ENCODE results near the gene UQCRHL. TPM values are rescaled to one million over a fixed set of nuclear protein-coding genes. Genes with fewer than 3 reads are reported as not detected.
A peak's percentile ranks its signal among the peaks of the same experiment; 100 is the strongest.
"Not testable (repeated sequence)": the region's sequence is repeated elsewhere in the genome, so short reads cannot be mapped to it uniquely, and the experiment has no call there.

UQCRHL gene
- total and polyA plus RNA-seq, 3 experiments from 2014 or later: 0.95 to 2.0 (median 1.7) TPM

- Histone ChIP-seq H3K9me3 (ENCODE audit: low read length) (no peaks in the 10 kb centered on the region), H3K36me3 (ENCODE audit: insufficient read depth, low read length) (no peaks in the 10 kb centered on the region), H3K27ac (ENCODE audit: low read depth, low read length) (no peak overlapping the region), H3K4me3 (ENCODE audit: low read length) (no peak overlapping the region), H3K4me1 (ENCODE audit: insufficient read depth, low read length) (peaks cover 6% of the 10 kb centered on the region), H3K27me3 (ENCODE audit: insufficient read depth, low read length, poor library complexity, severe bottlenecking) (no peaks in the 10 kb centered on the region)
- CTCF ChIA-PET: interaction anchor here (1.0 to 3.8 kb wide), 2 partner anchors 9 to 24 kb away, joined by 3 to 27 read pairs; partner anchors contain the start of gene SPEN
- Mint-ChIP-seq H3K27me3 (peaks cover 0 to 2% of the 10 kb centered on the region in 2 donors), H3K9me3 (no peaks in the 10 kb centered on the region), H3K27ac (peak overlapping the region in 3 of 8 donors; percentile 58 to 84 (median 63)), H3K4me1 (peaks cover 7 to 21% (median 19%) of the 10 kb centered on the region in 3 donors), H3K36me3 (peaks cover 0 to 19% (median 0%) of the 10 kb centered on the region in 3 donors), H3K4me3 (peak overlapping the region in 2 of 7 donors; percentile 32 to 50)
- DNase-seq: no peak
- POLR2A ChIA-PET: interaction anchor here (0.5 to 8.5 kb wide), 3 partner anchors 10 to 126 kb away, joined by 3 to 319 read pairs (median 3); partner anchors contain the start of gene SPEN
These were observed 31.3 kb upstream of the UQCRHL start for GRCh38 chr1:15838721-15839120.

GRCh38 chr1:15837931-15838330, 30.5 kb upstream of the UQCRHL start:
- Mint-ChIP-seq H3K4me3 (peak overlapping the region in 2 of 7 donors; percentile 22 to 95), H3K27me3 (peaks cover 0 to 2% of the 10 kb centered on the region in 2 donors), H3K4me1 (peaks cover 11 to 28% (median 22%) of the 10 kb centered on the region in 3 donors), H3K36me3 (peaks cover 0 to 19% (median 0%) of the 10 kb centered on the region in 3 donors), H3K9me3 (no peaks in the 10 kb centered on the region), H3K27ac (peak overlapping the region in 6 of 8 donors; percentile 6 to 98 (median 62))
- H3K36me3 ChIP-seq (ENCODE audit: insufficient read depth, low read length): no peaks in the 10 kb centered on the region
- H3K4me3 ChIP-seq (ENCODE audit: low read length): no peak overlapping the region
- no peaks in the 10 kb centered on the region for H3K9me3 ChIP-seq (ENCODE audit: low read length)
- CTCF ChIA-PET: interaction anchor here (3.8 kb wide), 1 partner anchor 10 kb away, joined by 27 read pairs; the partner anchor contains the start of gene SPEN
- DNase-seq: no peak
- no peaks in the 10 kb centered on the region for H3K27me3 ChIP-seq (ENCODE audit: insufficient read depth, low read length, poor library complexity, severe bottlenecking)
- H3K27ac ChIP-seq (ENCODE audit: low read depth, low read length): no peak overlapping the region
- POLR2A ChIA-PET: interaction anchor here (0.5 to 8.5 kb wide), 3 partner anchors 11 to 127 kb away, joined by 3 to 319 read pairs (median 3); partner anchors contain the start of gene SPEN
- H3K4me1 ChIP-seq (ENCODE audit: insufficient read depth, low read length): peaks cover 10% of the 10 kb centered on the region

- peak; percentile 11 to 78 (median 62) for DNase-seq
These were observed 29.6 kb upstream of the UQCRHL start for GRCh38 chr1:15836772-15837669.

DNA sequence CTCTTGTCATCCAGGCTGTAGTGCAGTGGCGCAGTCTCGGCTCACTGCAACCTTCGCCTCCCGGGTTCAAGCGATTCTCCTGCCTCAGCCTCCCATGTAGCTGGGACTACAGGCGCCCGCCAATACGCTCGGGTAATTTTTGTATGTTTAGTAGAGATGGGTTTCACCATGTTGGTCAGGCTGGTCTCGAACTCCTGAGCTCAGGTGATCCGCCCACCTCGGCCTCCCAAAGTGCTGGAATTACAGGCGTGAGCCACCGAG, 29.0 kb upstream of the UQCRHL start:
- Histone ChIP-seq H3K4me1 (ENCODE audit: insufficient read depth, low read length) (peaks cover 13% of the 10 kb centered on the region), H3K27ac (ENCODE audit: low read depth, low read length) (peak overlapping the region; percentile 97), H3K4me3 (ENCODE audit: low read length) (peak overlapping the region; percentile 82)
- CTCF ChIA-PET: interaction anchor here (1.3 to 3.8 kb wide), 2 partner anchors 11 to 21 kb away, joined by 3 to 27 read pairs; partner anchors contain the start of gene SPEN
- POLR2A ChIA-PET: interaction anchor here (0.7 to 8.5 kb wide), 3 partner anchors 12 to 369 kb away, joined by 3 to 319 read pairs (median 5); partner anchors contain the start of gene SPEN
- H3K9me3 ChIP-seq (ENCODE audit: low read length); H3K27me3 ChIP-seq (ENCODE audit: insufficient read depth, low read length, poor library complexity, severe bottlenecking); H3K27me3 Mint-ChIP-seq; H3K36me3 ChIP-seq (ENCODE audit: insufficient read depth, low read length); H3K9me3 Mint-ChIP-seq; DNase-seq: not testable (repeated sequence)
- Mint-ChIP-seq H3K27ac (peak overlapping the region; percentile 97 to 99 (median 99)), H3K36me3 (peaks cover 0 to 23% (median 0%) of the 10 kb centered on the region in 3 donors), H3K4me1 (peaks cover 18 to 37% (median 28%) of the 10 kb centered on the region in 3 donors), H3K4me3 (peak overlapping the region; percentile 90 to 98 (median 96))

More at GRCh38 chr1:15836772-15837669, 29.6 kb upstream of the UQCRHL start:
- peaks cover 0 to 19% (median 0%) of the 10 kb centered on the region in 3 donors for H3K36me3 Mint-ChIP-seq
- H3K4me1 Mint-ChIP-seq: peaks cover 13 to 31% (median 24%) of the 10 kb centered on the region in 3 donors
- no peaks in the 10 kb centered on the region for H3K9me3 Mint-ChIP-seq
- H3K9me3 ChIP-seq (ENCODE audit: low read length): no peaks in the 10 kb centered on the region
- H3K4me3 ChIP-seq (ENCODE audit: low read length): peak overlapping the region; percentile 82
- peak overlapping the region; percentile 68 to 99 (median 98) for H3K27ac Mint-ChIP-seq
- POLR2A ChIA-PET: interaction anchor here (0.7 to 8.5 kb wide), 4 partner anchors 11 to 515 kb away, joined by 3 to 319 read pairs (median 4); partner anchors contain the start of genes FBXO42 and SPEN
- H3K36me3 ChIP-seq (ENCODE audit: insufficient read depth, low read length): no peaks in the 10 kb centered on the region
- peak overlapping the region; percentile 90 to 98 (median 96) for H3K4me3 Mint-ChIP-seq
- peaks cover 13% of the 10 kb centered on the region for H3K4me1 ChIP-seq (ENCODE audit: insufficient read depth, low read length)
- H3K27ac ChIP-seq (ENCODE audit: low read depth, low read length): peak overlapping the region; percentile 97
- CTCF ChIA-PET: interaction anchor here (1.3 to 3.8 kb wide), 2 partner anchors 11 to 22 kb away, joined by 3 to 27 read pairs; partner anchors contain the start of gene SPEN
- no peaks in the 10 kb centered on the region for H3K27me3 ChIP-seq (ENCODE audit: insufficient read depth, low read length, poor library complexity, severe bottlenecking)
- peaks cover 0 to 2% of the 10 kb centered on the region in 2 donors for H3K27me3 Mint-ChIP-seq

GRCh38 chr1:15835741-15836510, 28.5 kb upstream of the UQCRHL start:
- H3K4me1 Mint-ChIP-seq: peaks cover 19 to 37% (median 28%) of the 10 kb centered on the region in 3 donors
- peak overlapping the region; percentile 90 to 98 (median 96) for H3K4me3 Mint-ChIP-seq
- H3K36me3 Mint-ChIP-seq: peaks cover 0 to 23% (median 0%) of the 10 kb centered on the region in 3 donors
- H3K36me3 ChIP-seq (ENCODE audit: insufficient read depth, low read length): no peaks in the 10 kb centered on the region
- no peaks in the 10 kb centered on the region for H3K9me3 Mint-ChIP-seq
- ChIA-PET POLR2A (interaction anchor here (0.7 to 8.5 kb wide), 3 partner anchors 13 to 370 kb away, joined by 3 to 319 read pairs (median 5); partner anchors contain the start of gene SPEN), CTCF (interaction anchor here (3.8 kb wide), 1 partner anchor 12 kb away, joined by 27 read pairs; the partner anchor contains the start of gene SPEN)
- peak overlapping the region; percentile 82 for H3K4me3 ChIP-seq (ENCODE audit: low read length)
- H3K27me3 Mint-ChIP-seq: peaks cover 0 to 2% of the 10 kb centered on the region in 2 donors
- no peaks in the 10 kb centered on the region for H3K9me3 ChIP-seq (ENCODE audit: low read length)
- H3K27me3 ChIP-seq (ENCODE audit: insufficient read depth, low read length, poor library complexity, severe bottlenecking): no peaks in the 10 kb centered on the region
- DNase-seq: peak; percentile 98 to 100 (median 98)
- H3K4me1 ChIP-seq (ENCODE audit: insufficient read depth, low read length): peaks cover 13% of the 10 kb centered on the region
- H3K27ac ChIP-seq (ENCODE audit: low read depth, low read length): peak overlapping the region; percentile 97
- peak overlapping the region; percentile 97 to 99 (median 99) for H3K27ac Mint-ChIP-seq

- H3K4me3 Mint-ChIP-seq: peak overlapping the region; percentile 90 to 98 (median 96)
These were observed 27.8 kb upstream of the UQCRHL start for GRCh38 chr1:15835205-15835740.

More at GRCh38 chr1:15835205-15835740, 27.8 kb upstream of the UQCRHL start:
- Histone ChIP-seq H3K9me3 (ENCODE audit: low read length) (no peaks in the 10 kb centered on the region), H3K36me3 (ENCODE audit: insufficient read depth, low read length) (no peaks in the 10 kb centered on the region), H3K4me1 (ENCODE audit: insufficient read depth, low read length) (peaks cover 13% of the 10 kb centered on the region), H3K27ac (ENCODE audit: low read depth, low read length) (peak overlapping the region; percentile 97), H3K4me3 (ENCODE audit: low read length) (peak overlapping the region; percentile 82), H3K27me3 (ENCODE audit: insufficient read depth, low read length, poor library complexity, severe bottlenecking) (no peaks in the 10 kb centered on the region)
- peak overlapping the region; percentile 97 to 99 (median 99) for H3K27ac Mint-ChIP-seq
- CTCF ChIA-PET: interaction anchor here (3.1 to 6.1 kb wide), 3 partner anchors 12 to 18 kb away, joined by 27 to 49 read pairs (median 38); partner anchors contain the start of gene SPEN
- no peak for DNase-seq
- POLR2A ChIA-PET: interaction anchor here (1.6 to 8.5 kb wide), 3 partner anchors 8 to 141 kb away, joined by 5 to 319 read pairs (median 8); partner anchors contain the start of genes SPEN and ZBTB17
- H3K27me3 Mint-ChIP-seq: peaks cover 0 to 2% of the 10 kb centered on the region in 2 donors
- no peaks in the 10 kb centered on the region for H3K9me3 Mint-ChIP-seq
- peaks cover 0 to 23% (median 0%) of the 10 kb centered on the region in 3 donors for H3K36me3 Mint-ChIP-seq
- peaks cover 25 to 40% (median 29%) of the 10 kb centered on the region in 3 donors for H3K4me1 Mint-ChIP-seq
